ENCODE measurements around the gene CBL. TPM values are rescaled to one million over a fixed set of nuclear protein-coding genes. Genes with fewer than 3 reads are reported as not detected.

CBL gene
- total RNA-seq, 1 experiment from 2014 or later: 56.4 TPM

DNA sequence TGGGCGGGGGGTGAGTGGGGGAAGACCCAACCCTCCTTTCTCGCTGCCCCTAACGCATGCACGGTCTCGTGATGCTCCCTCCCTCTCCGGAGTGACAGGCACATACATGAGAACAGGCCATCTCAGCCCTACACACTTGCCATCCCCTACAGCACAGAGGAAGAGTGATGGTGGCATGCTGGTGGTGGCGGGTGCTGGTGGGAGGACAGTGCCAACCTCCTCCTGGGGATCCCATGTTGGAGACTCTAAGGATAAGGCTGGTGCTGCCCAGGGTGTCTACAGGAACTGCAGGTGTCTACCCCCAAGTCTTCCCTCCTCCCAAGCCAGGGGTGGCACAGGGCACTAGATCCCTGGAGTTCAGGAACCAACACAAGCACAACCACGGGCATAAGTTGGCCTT, 44.3 kb upstream of the CBL start:
- no peak overlapping the region for H3T11ph ChIP-seq (ENCODE audit: low read length)
- Mint-ChIP-seq H3K4me1 (peaks cover 14 to 19% of the 10 kb centered on the region in 2 experiments), H3K9me3 (no peaks in the 10 kb centered on the region), H3K27ac (no peak overlapping the region), H3K4me3 (no peak overlapping the region), H3K27me3 (ENCODE audit: low read depth) (peaks cover 4% of the 10 kb centered on the region), H3K36me3 (ENCODE audit: insufficient read depth in 1 of 3, low read depth in 3 of 3) (no peaks in the 10 kb centered on the region)
- H3K79me2 ChIP-seq (ENCODE audit: insufficient read depth, low read length): no peaks in the 10 kb centered on the region
- no peak overlapping the region for H3K18ac ChIP-seq (ENCODE audit: insufficient read length, low read depth, low read length)
- no peak overlapping the region for H2BK12ac ChIP-seq (ENCODE audit: insufficient read length, low read depth, low read length)
- no peak overlapping the region for H2AK5ac ChIP-seq (ENCODE audit: insufficient read length, low read length)
- no peak overlapping the region for H2BK120ac ChIP-seq (ENCODE audit: low read depth, low read length, poor library complexity, severe bottlenecking)
- H3K27ac ChIP-seq (ENCODE audit: insufficient read length, low read depth, low read length): no peak overlapping the region
- H3K23me2 ChIP-seq (ENCODE audit: insufficient read length, low read depth, low read length, poor library complexity, severe bottlenecking): no peaks in the 10 kb centered on the region
- no peak overlapping the region for H4K5ac ChIP-seq (ENCODE audit: insufficient read length, low read depth, low read length)
- no CpG with 5 or more reads among the region's 8 CpGs for WGBS (ENCODE audit: extremely low coverage, insufficient read length, low lambda C conversion rate)
- no peaks in the 10 kb centered on the region for H3K79me1 ChIP-seq (ENCODE audit: insufficient read depth, low read depth, low read length, poor library complexity, severe bottlenecking)
- DNase-seq: no peak
- H3K4me2 ChIP-seq (ENCODE audit: insufficient read depth, insufficient read length, low read length): no peak overlapping the region
- no peaks in the 10 kb centered on the region for H3K9me3 ChIP-seq (ENCODE audit: control insufficient read depth, low read depth, low read length)
- TF ChIP-seq CTCF (conservative IDR thresholded peaks at IDR 0.05): no peak
- H4K8ac ChIP-seq (replicated peaks; ENCODE audit: insufficient read length, low read depth, low read length): no peak overlapping the region
- H3K27me3 ChIP-seq (ENCODE audit: insufficient read depth, low read length): no peaks in the 10 kb centered on the region
- H3K9ac ChIP-seq (ENCODE audit: extremely low read depth, insufficient read length, low read length): no peak overlapping the region
- H3K56ac ChIP-seq (ENCODE audit: insufficient read length, low read depth, low read length): no peak overlapping the region
- H2BK15ac ChIP-seq (ENCODE audit: low read depth, low read length): no peak overlapping the region
- H2BK5ac ChIP-seq (ENCODE audit: insufficient read length, low read length): no peak overlapping the region
- H4K20me1 ChIP-seq (ENCODE audit: control insufficient read depth, insufficient read depth, insufficient read length): no peaks in the 10 kb centered on the region
- H3K4ac ChIP-seq (ENCODE audit: low read depth, low read length): no peak overlapping the region
- H3K23ac ChIP-seq (ENCODE audit: insufficient read length, low read depth, low read length): no peak overlapping the region
- no peak overlapping the region for H4K91ac ChIP-seq (ENCODE audit: insufficient read length, low read depth, low read length)
- H3K14ac ChIP-seq (ENCODE audit: insufficient read depth, low read length): no peak overlapping the region
- H2AFZ ChIP-seq (ENCODE audit: low read length): no peak overlapping the region
- H2BK20ac ChIP-seq (ENCODE audit: low read depth, low read length, poor library complexity, severe bottlenecking): no peak overlapping the region
- H3K4me1 ChIP-seq (ENCODE audit: insufficient read depth, low read length): peaks cover 3% of the 10 kb centered on the region; the same call in 1 of the 2 replicates

Data from H9 (cell line).